GM12878 (cell line): Measurements from ENCODE around the gene AOPEP. TPM values are rescaled to one million over a fixed set of nuclear protein-coding genes. Genes with fewer than 3 reads are reported as not detected.

Experiments used
- ATAC-seq: fragments of 200-7000 bp; cut with Tn5 transposase; 3 replicates; pipeline ENCODE4 v1.9.1; 2020; ENCODE audit warnings: mild to moderate bottlenecking, moderate library complexity
- BruUV-seq: library from RNA; stranded (reverse); fragments of 400-500 nt; replicated peaks from 2 replicates; lab custom pipeline; 2021; lab: Mats Ljungman, UMichigan
- CTCF ChIA-PET: fragments of 300-600 bp; sonication (Branson Sonifier 250); formaldehyde crosslinking; extraction: SDS; loops from one replicate; lab custom pipeline; 2021; ENCODE audit warnings: inconsistent platforms; lab: Yijun Ruan, JAX
- POLR2A ChIA-PET: fragments of 350-600 bp; formaldehyde crosslinking; extraction: SDS; loops from one replicate; lab custom pipeline; 2021; ENCODE audit warnings: inconsistent platforms; lab: Charles Lee
- RAD21 ChIA-PET: fragments of 300-600 bp; sonication (Branson Sonifier 250); formaldehyde crosslinking; loops from one replicate; lab custom pipeline; 2023; ENCODE audit warnings: antibody characterized with exemption; ENCODE audit not compliant: unreplicated experiment; lab: Charles Lee
- SMC1A ChIA-PET: fragments of 300-600 bp; sonication (Branson Sonifier 250); formaldehyde crosslinking; loops from one replicate; lab custom pipeline; 2023; ENCODE audit not compliant: unreplicated experiment, uncharacterized antibody; lab: Charles Lee
- DNase-seq: peaks from one replicate; pipeline ENCODE4 v3.0.0-alpha.2; 2011; ENCODE audit warnings: low read depth, low spot score
- FAIRE-seq: peaks from 3 replicates; lab custom pipeline; 2011; peaks lifted over from hg19 to GRCh38; lab: Jason Lieb, UNC
- H2AFZ ChIP-seq: 2 replicates; pipeline ENCODE4 v1.6.0; 2011; ENCODE audit warnings: low read depth, low read length, control low read depth; ENCODE audit not compliant: control insufficient read depth
- H3K27ac ChIP-seq: 2 replicates; pipeline ENCODE4 v1.5.1; 2011; ENCODE audit warnings: control low read depth; ENCODE audit not compliant: control insufficient read depth, insufficient read depth
- H3K27me3 ChIP-seq, 2 experiments: replicated peaks in 1 of 2; 2 replicates each; pipeline versions ENCODE4 v1.6.0 to v1.6.1; 2011; ENCODE audit warnings: low read length in 1 of 2; ENCODE audit not compliant: control insufficient read depth in 2 of 2, insufficient read depth in 2 of 2
- H3K36me3 ChIP-seq, 2 experiments: 2 replicates each; pipeline ENCODE4 v1.5.1; 2011; ENCODE audit warnings: low read length in 1 of 2; ENCODE audit not compliant: control insufficient read depth in 2 of 2, insufficient read depth in 2 of 2
- H3K4me1 ChIP-seq: 2 replicates; pipeline ENCODE4 v1.6.1; 2011; ENCODE audit warnings: mild to moderate bottlenecking, low read length, moderate library complexity, mixed read lengths; ENCODE audit not compliant: control insufficient read depth, insufficient read depth
- H3K4me2 ChIP-seq: 2 replicates; pipeline ENCODE4 v1.6.0; 2011; ENCODE audit warnings: control low read depth; ENCODE audit not compliant: control insufficient read depth, insufficient read depth
- H3K4me3 ChIP-seq: fragments of 200-600 bp; sonication (generic); 2 replicates; pipeline ENCODE4 v1.5.1; 2016
- H3K79me2 ChIP-seq: 2 replicates; pipeline ENCODE4 v1.6.0; 2011; ENCODE audit warnings: low read length; ENCODE audit not compliant: control insufficient read depth, insufficient read depth
- H3K9ac ChIP-seq: 2 replicates; pipeline ENCODE4 v1.8.0; 2011; ENCODE audit warnings: low read length, control low read depth, mixed read lengths; ENCODE audit not compliant: control insufficient read depth, insufficient read depth
- H3K9me3 ChIP-seq: replicated peaks from 3 replicates; pipeline ENCODE4 v1.5.1; 2011; ENCODE audit warnings: mild to moderate bottlenecking, low read length; ENCODE audit not compliant: control insufficient read depth, insufficient read depth
- H4K20me1 ChIP-seq: 2 replicates; pipeline ENCODE4 v1.6.0; 2011; ENCODE audit not compliant: control insufficient read depth, insufficient read depth
- ELK1 ChIP-seq: IDR thresholded peaks from 2 replicates; pipeline ENCODE4 v1.6.1; 2012; ENCODE audit warnings: low read depth, low read length, improper control_type of control experiment
- HDAC6 ChIP-seq: fragments of 200-600 bp; sonication (generic); IDR thresholded peaks from one replicate; pipeline ENCODE4 v1.8.0; 2017; ENCODE audit warnings: antibody characterized with exemption; ENCODE audit not compliant: unreplicated experiment
- WGBS: methylation state at CpG from one replicate; pipeline ENCODE4 v1.1.6; 2016; ENCODE audit warnings: low lambda C conversion rate; ENCODE audit not compliant: insufficient replicate concordance, insufficient coverage; ENCODE audit errors: missing lambda C conversion rate; 5-methylcytosine and 5-hydroxymethylcytosine counted together
- in situ Hi-C: fragments of 300-500 bp; cut with MboI; formaldehyde crosslinking; loops from 9 replicates; pipeline ENCODE4 v1.14.3; 2018; ENCODE audit warnings: mixed read lengths
- intact Hi-C: fragments of 100-400 bp; cut with micrococcal nuclease; formaldehyde crosslinking; loops from one replicate; pipeline ENCODE4 v1.14.2; 2022; ENCODE audit not compliant: unreplicated experiment
- polyA plus RNA-seq, 11 experiments: library from polyadenylated mRNA; depleted of rRNA in 4 of 11; unstranded in 6 of 11; stranded (reverse) in 5 of 11; fragments of >200 nt; fragmentation: Nextera tagmentation in 4 of 11; fragmentation: Illumina TruSeq in 1 of 11; extraction: Ambion mirVana in 4 of 11; extraction: Trizol in 1 of 11; gene quantifications; 1 replicate in 1 of 11; 2 replicates in 10 of 11; pipeline versions ENCODE4 v1.2.1 to v1.2.3, GENCODE V29; 2011 to 2016; ENCODE audit warnings: inconsistent platforms in 2 of 11, missing spikeins in 2 of 11, low read depth in 1 of 11
- total RNA-seq, 4 experiments: library from RNA; depleted of rRNA in 3 of 4; stranded (reverse); fragments of >200 nt in 3 of 4; fragmentation: Illumina TruSeq in 1 of 4; extraction: Trizol in 1 of 4; gene quantifications; 2 replicates each; pipeline versions ENCODE4 v1.2.1 to v1.2.3, GENCODE V29; 2013 to 2021
- TF ChIP-seq, protein P1 (sequence below): fragments of 450-650 bp; IDR thresholded peaks from 2 replicates; pipeline ENCODE4 v1.6.1; 2017; ENCODE audit warnings: mild to moderate bottlenecking, moderate library complexity

The AOPEP gene
- total and polyA plus RNA-seq, 10 of the 15 experiments (the other 5 are each of a cell fraction or from before 2014, with no cell fraction given): 2.3 to 16.9 (median 10.1) TPM

DNA sequence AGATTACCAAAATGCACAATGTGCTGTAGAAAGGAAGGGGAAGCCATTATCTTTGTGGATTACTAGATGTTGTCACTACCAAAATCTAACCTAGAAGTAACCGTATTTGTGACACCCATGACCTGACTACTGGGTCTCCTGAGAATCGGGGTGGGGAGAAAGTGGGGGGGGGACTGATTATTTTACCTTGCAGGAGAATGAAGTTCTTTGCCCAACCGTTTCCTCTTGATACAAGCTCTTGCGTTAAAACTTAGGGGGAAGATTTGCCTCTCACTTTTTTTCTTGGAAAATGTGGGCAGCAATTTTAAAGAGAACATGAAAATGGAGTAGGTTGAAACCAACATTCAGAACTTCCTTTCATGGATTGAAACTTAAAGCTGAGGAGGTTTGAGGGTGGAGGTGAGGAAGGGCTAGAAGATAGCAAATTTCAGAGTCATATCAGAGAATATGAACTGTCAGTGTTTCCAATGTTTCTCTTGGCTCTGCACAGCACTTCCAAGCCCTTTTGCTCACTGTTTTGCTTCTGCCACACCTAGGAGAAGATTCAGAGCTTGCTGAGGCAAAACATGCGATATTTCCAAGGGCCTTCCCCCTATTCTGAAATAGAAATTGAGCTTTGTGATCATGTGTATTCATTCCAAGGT, 280.8 kb downstream of the AOPEP start (continued):
- TF ChIP-seq, protein P1, sequence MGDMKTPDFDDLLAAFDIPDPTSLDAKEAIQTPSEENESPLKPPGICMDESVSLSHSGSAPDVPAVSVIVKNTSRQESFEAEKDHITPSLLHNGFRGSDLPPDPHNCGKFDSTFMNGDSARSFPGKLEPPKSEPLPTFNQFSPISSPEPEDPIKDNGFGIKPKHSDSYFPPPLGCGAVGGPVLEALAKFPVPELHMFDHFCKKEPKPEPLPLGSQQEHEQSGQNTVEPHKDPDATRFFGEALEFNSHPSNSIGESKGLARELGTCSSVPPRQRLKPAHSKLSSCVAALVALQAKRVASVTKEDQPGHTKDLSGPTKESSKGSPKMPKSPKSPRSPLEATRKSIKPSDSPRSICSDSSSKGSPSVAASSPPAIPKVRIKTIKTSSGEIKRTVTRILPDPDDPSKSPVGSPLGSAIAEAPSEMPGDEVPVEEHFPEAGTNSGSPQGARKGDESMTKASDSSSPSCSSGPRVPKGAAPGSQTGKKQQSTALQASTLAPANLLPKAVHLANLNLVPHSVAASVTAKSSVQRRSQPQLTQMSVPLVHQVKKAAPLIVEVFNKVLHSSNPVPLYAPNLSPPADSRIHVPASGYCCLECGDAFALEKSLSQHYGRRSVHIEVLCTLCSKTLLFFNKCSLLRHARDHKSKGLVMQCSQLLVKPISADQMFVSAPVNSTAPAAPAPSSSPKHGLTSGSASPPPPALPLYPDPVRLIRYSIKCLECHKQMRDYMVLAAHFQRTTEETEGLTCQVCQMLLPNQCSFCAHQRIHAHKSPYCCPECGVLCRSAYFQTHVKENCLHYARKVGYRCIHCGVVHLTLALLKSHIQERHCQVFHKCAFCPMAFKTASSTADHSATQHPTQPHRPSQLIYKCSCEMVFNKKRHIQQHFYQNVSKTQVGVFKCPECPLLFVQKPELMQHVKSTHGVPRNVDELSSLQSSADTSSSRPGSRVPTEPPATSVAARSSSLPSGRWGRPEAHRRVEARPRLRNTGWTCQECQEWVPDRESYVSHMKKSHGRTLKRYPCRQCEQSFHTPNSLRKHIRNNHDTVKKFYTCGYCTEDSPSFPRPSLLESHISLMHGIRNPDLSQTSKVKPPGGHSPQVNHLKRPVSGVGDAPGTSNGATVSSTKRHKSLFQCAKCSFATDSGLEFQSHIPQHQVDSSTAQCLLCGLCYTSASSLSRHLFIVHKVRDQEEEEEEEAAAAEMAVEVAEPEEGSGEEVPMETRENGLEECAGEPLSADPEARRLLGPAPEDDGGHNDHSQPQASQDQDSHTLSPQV: no peak

- no peaks in the 10 kb centered on the region; the same call in 1 of the 2 replicates for H3K4me1 ChIP-seq
- no peaks in the 10 kb centered on the region for H3K9me3 ChIP-seq
- H3K27me3 ChIP-seq: no peaks in the 10 kb centered on the region
- H3K4me3 ChIP-seq: no peak overlapping the region
- no peak for FAIRE-seq
- no peak overlapping the region for H3K4me2 ChIP-seq
- no peak overlapping the region for H3K9ac ChIP-seq
- no peak overlapping the region for H3K27ac ChIP-seq
- in situ Hi-C loops (no loop called here), intact Hi-C loops (loop anchor here (10.0 kb wide), 1 partner anchor 223 kb away; no protein-coding TSS in a partner anchor)
- no peaks in the 10 kb centered on the region for H4K20me1 ChIP-seq
- ATAC-seq: no peak
- H3K79me2 ChIP-seq: no peaks in the 10 kb centered on the region; the same call in 1 of the 2 replicates
- RAD21 ChIA-PET: no interaction called here
- SMC1A ChIA-PET: interaction anchor here (0.5 to 2.2 kb wide), 2 partner anchors 8 to 105 kb away, joined by 3 to 6 read pairs; no protein-coding TSS in a partner anchor
- CTCF ChIA-PET: interaction anchor here (0.6 to 0.9 kb wide), 2 partner anchors 8 to 302 kb away, joined by 3 read pairs; no protein-coding TSS in a partner anchor
- TF ChIP-seq HDAC6: no peak
- no peak for TF ChIP-seq ELK1
- no TSS peak for BruUV-seq
- H3K36me3 ChIP-seq: no peaks in the 10 kb centered on the region; a peak in 1 of 4 replicates
- no peak for DNase-seq
- POLR2A ChIA-PET: no interaction called here
- H2AFZ ChIP-seq: no peak overlapping the region
- 84% methylated on average over 15 of the region's 15 CpGs for WGBS
These were observed 281.8 kb downstream of the AOPEP start for GRCh38 chr9:95008151-95008771.
